ENCODE data around the gene NTNG2. TPM values are rescaled to one million over a fixed set of nuclear protein-coding genes. Genes with fewer than 3 reads are reported as not detected.
"Not testable (repeated sequence)": the region's sequence is repeated elsewhere in the genome, so short reads cannot be mapped to it uniquely, and the experiment has no call there.

Gene NTNG2
- total RNA-seq, 2 experiments from 2014 or later = 2.2 to 2.4 TPM

DNA sequence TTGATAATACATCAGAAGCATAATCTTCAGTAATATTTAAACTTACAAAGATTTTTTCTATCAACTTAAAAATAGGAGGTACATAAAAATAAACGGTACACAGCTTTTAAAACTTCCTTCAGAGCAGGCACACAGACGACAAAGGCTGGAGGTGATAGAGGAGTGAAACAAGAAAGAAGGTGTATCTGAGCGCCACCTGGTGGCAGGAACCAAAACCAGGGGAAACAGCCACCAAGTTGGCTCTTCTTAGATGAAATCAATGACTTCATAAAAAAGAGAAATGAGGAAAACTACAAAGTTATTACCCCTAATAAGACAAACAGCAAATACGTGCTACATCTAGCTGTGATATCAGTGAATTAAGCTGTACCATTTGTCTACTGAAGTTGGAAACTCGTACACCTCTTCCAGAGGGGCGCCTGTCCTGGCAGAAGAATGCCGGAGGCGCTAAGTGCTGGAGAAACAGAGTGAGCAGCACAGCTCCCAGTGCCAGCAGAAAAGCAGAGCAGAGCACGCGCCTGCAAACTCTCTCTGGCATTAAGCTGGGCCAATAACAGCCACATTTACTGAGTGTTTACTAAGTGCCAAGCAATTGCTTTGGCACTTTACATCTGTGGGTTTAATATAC is 107.0 kb downstream of the NTNG2 start:
- Mint-ChIP-seq H3K27me3 (no peaks in the 10 kb centered on the region), H3K36me3 (ENCODE audit: low read depth) (peaks cover 58% of the 10 kb centered on the region), H3K4me3 (no peak overlapping the region), H3K27ac (peak overlapping the region; percentile 63), H3K4me1 (ENCODE audit: low read depth) (peaks cover 12% of the 10 kb centered on the region), H3K9me3 (no peaks in the 10 kb centered on the region)
- ChIA-PET CTCF (interaction anchor here (0.6 to 2.6 kb wide), 37 partner anchors 9 to 667 kb away, joined by 3 to 26 read pairs (median 4); no protein-coding TSS in a partner anchor), POLR2A (interaction anchor here (1.2 to 1.3 kb wide), 2 partner anchors 32 to 81 kb away, joined by 3 read pairs; no protein-coding TSS in a partner anchor)
- peak; percentile 84 for ATAC-seq
- peak; percentile 89 for DNase-seq
- peak; percentile 96 for TF ChIP-seq CTCF (IDR thresholded peaks at IDR 0.05)
- intact Hi-C loops (cut with micrococcal nuclease) = no loop called here

DNA sequence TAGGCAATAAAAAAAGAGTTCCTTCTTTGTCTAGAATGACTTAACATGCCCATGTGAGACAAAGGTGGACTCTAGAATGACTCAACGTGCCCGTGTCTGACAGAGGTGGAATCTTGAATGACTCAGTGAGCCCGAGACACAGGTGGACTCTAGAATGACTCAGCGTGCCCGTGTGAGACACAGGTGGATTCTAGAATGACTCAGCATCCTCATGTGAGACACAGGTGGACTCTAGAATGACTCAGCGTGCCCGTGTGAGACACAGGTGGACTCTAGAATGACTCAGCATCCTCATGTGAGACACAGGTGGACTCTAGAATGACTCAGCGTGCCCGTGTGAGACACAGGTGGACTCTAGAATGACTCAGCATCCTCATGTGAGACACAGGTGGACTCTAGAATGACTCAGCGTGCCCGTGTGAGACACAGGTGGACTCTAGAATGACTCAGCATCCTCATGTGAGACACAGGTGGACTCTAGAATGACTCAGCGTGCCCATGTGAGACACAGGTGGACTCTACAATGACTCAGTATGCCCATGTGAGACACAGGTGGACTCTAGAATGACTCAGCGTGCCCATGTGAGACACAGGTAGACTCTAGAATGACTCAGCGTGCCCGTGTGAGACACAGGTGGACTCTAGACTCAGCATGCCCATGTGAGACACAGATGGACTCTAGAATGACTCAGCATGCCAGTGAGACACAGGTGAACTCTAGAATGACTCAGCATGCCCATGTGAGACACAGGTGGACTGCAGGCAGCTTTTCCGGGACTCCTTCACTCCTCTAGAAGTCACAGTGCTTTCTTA is 108.1 kb downstream of the NTNG2 start:
- intact Hi-C loops (cut with micrococcal nuclease); H3K9me3 Mint-ChIP-seq; H3K27me3 Mint-ChIP-seq; H3K4me3 Mint-ChIP-seq; ATAC-seq: not testable (repeated sequence)
- POLR2A ChIA-PET = interaction anchor here (1.2 kb wide), 1 partner anchor 31 kb away, joined by 3 read pairs; no protein-coding TSS in a partner anchor
- peaks cover 61% of the 10 kb centered on the region for H3K36me3 Mint-ChIP-seq (ENCODE audit: low read depth)
- H3K27ac Mint-ChIP-seq = peak overlapping the region; percentile 68
- CTCF ChIA-PET = interaction anchor here (0.8 to 2.6 kb wide), 21 partner anchors 10 to 510 kb away, joined by 3 to 26 read pairs (median 7); no protein-coding TSS in a partner anchor
- peaks cover 12% of the 10 kb centered on the region for H3K4me1 Mint-ChIP-seq (ENCODE audit: low read depth)
- DNase-seq = peak; percentile 64

GRCh38 chr9:132274861-132275260 is 113.0 kb downstream of the NTNG2 start:
- intact Hi-C loops (cut with micrococcal nuclease) = no loop called here
- Mint-ChIP-seq H3K27ac (peak overlapping the region; percentile 14), H3K9me3 (no peaks in the 10 kb centered on the region), H3K27me3 (no peaks in the 10 kb centered on the region), H3K4me1 (ENCODE audit: low read depth) (no peaks in the 10 kb centered on the region), H3K4me3 (no peak overlapping the region), H3K36me3 (ENCODE audit: low read depth) (peaks cover 67% of the 10 kb centered on the region)
- no peak for TF ChIP-seq CTCF (IDR thresholded peaks at IDR 0.05)
- CTCF ChIA-PET = interaction anchor here (1.4 kb wide), 1 partner anchor 22 kb away, joined by 4 read pairs; no protein-coding TSS in a partner anchor
- POLR2A ChIA-PET = interaction anchor here (0.8 kb wide), 1 partner anchor 302 kb away, joined by 3 read pairs; no protein-coding TSS in a partner anchor
- ATAC-seq (no peak), DNase-seq (no peak)

DNA sequence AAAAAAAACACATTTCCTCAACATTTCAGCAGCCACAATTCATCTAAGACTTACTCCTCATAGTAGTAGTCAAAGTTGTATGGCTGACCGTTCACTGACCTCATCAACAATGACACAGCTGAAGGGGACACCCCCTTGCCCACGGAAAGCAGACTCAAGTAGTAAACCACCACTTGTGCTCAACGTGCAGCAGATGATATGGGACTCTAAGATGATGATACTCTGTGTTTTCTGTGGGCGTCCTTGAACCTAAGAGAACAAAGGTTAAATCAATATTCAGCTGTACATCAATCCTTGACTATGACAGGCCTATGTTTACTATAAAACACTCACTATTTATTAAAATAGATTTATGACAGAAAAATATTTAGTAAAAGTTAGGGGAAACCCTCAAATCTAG is 121.3 kb downstream of the NTNG2 start:
- intact Hi-C loops (cut with micrococcal nuclease) = no loop called here
- Mint-ChIP-seq H3K9me3 (no peaks in the 10 kb centered on the region), H3K4me1 (ENCODE audit: low read depth) (peaks cover 8% of the 10 kb centered on the region), H3K27ac (peak overlapping the region; percentile 60), H3K4me3 (no peak overlapping the region), H3K27me3 (no peaks in the 10 kb centered on the region), H3K36me3 (ENCODE audit: low read depth) (peaks cover 48% of the 10 kb centered on the region)
- DNase-seq (peak; percentile 58), ATAC-seq (peak; percentile 83)
- ChIA-PET POLR2A (no interaction called here), CTCF (interaction anchor here (2.2 kb wide), 1 partner anchor 14 kb away, joined by 9 read pairs; no protein-coding TSS in a partner anchor)
- TF ChIP-seq CTCF (IDR thresholded peaks at IDR 0.05) = no peak

DNA sequence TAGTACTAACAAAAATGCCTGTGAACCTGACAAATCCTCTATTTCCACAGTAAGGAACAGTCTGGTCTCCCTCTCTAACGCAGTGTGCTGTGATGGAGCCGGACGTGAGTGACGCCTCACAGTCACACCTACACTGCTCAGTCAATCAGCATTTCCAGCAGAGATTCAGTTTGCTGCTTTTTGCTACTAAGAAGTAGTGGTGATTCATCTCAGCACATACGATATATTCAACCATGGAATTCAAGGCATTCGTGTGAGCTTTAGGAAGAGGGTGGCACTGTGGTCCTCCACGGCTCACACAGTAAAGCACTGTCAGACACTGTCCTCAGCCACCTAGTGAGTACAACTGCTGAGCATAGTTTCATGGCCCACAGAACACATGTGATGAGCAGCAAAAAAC is 122.0 kb downstream of the NTNG2 start:
- Mint-ChIP-seq H3K4me3 (no peak overlapping the region), H3K27me3 (no peaks in the 10 kb centered on the region), H3K36me3 (ENCODE audit: low read depth) (peaks cover 44% of the 10 kb centered on the region), H3K4me1 (ENCODE audit: low read depth) (peaks cover 15% of the 10 kb centered on the region), H3K27ac (peak overlapping the region; percentile 29), H3K9me3 (no peaks in the 10 kb centered on the region)
- POLR2A ChIA-PET = no interaction called here
- CTCF ChIA-PET = interaction anchor here (1.3 to 2.2 kb wide), 2 partner anchors 15 to 24 kb away, joined by 3 to 9 read pairs; no protein-coding TSS in a partner anchor
- no peak for ATAC-seq
- intact Hi-C loops (cut with micrococcal nuclease) = no loop called here
- no peak for TF ChIP-seq CTCF (IDR thresholded peaks at IDR 0.05)
- DNase-seq = no peak
